Kidney glomerular epithelial cell (primary cell): Measurements from ENCODE around the gene KRT9.
"Not testable (repeated sequence)": the region's sequence is repeated elsewhere in the genome, so short reads cannot be mapped to it uniquely, and the experiment has no call there.

ENCODE experiments used
- DNase-seq: peaks from one replicate; lab custom pipeline; 2025; lab: John Stamatoyannopoulos, UW

The KRT9 gene

DNA sequence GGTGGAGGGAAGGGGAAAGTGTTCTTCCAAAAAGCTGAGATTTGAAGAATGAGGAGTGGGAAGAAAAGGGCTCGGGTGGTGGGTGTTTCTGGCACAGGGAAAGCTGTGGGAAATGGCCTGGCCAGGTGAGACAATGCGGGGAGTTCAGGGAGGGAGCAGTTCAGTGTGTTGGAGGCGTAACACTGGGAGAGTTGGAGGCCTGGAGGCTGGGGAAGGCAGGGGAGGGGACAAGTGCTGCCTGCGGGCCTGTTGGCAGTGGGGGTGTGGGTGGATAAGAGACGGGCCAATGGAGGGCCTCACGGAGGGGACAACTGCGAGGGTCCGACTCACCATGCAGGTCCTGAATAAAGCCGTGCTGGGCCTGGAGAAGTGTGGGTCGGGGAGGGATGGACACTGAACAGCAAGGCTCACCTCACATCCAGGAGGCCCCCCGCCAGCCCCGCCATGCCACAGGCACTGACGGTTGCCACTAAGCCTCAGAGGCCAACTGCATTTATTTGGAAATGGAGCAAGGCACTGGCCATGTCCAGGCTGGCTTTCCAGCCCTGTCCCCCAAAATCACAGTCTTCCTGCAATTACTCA, 25.9 kb downstream of the KRT9 start:
- DNase-seq = no peak

DNA sequence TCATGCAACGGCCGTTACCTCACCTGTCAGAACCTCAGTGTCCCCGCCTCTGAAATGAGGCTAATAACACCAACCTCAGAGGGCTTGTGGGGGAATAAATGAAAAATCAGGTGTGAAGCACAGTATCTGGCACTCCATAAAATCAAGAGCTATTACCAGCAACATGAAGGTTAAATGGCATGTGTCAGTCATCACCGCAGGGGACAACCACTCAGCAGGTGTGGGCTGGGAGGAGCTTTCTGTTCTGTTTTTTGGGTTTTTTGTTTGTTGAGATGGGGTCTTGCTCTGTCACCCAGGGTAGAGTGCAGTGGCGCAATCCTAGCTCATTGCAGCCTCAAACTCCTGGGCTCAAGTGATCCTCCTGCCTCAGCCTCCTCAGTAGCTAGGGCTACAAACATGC, 26.9 kb downstream of the KRT9 start:
- DNase-seq = no peak

DNA sequence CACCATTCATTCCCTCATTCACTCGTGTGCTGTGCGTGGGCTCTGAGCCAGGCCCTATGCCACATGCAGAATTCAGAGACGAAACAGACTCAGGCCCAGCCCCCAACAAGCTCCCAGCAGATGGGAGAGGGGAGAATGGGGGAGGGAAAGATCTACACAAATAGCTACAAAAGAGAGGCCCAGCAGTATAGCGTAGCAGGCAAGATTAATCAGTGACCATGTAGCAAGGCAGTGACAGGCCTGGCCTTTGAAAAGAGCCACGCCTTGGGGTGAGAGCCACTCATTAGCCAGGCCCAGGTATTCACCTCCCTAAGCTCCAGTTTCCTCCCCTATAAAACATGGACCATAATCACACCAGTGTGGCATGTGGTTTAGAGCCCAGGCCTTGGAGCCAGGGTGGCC, 27.4 kb downstream of the KRT9 start:
- peak; percentile 21 for DNase-seq

DNA sequence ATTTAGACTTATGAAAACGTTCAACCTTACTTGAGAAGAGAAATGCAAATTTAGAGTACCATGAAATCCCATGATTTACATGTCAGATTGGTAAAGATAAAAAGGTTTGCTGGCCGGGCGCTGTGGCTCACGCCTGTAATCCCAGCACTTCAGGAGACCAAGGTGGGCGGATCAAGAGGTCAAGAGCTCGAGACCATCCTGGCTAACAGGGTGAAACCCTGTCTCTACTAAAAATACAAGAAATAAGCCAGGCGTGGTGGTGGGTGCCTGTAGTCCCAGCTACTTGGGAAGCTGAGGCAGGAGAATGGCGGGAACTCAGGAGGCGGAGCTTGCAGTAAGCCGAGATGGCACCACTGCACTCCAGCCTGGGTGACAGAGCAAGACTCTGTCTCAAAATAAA, 29.1 kb downstream of the KRT9 start:
- DNase-seq = not testable (repeated sequence)

DNA sequence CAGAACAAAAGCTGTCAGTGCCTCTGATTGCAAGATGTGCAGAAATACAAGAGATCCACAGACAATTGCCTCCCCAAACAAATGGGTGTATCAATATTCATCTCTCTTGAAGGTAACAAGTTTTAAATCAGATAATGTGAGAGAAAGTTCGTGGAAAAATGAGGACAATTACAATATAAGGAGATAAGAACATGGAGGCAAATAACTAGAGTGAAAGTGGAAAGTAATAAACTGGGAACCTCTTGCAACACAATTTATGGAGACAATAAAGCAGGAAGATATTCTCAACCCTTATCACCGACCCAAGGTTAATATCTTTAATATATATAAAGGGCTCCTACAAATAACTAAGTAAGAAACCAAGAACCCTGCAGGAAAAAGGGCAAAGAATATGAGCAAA, 29.5 kb downstream of the KRT9 start:
- DNase-seq = no peak

DNA sequence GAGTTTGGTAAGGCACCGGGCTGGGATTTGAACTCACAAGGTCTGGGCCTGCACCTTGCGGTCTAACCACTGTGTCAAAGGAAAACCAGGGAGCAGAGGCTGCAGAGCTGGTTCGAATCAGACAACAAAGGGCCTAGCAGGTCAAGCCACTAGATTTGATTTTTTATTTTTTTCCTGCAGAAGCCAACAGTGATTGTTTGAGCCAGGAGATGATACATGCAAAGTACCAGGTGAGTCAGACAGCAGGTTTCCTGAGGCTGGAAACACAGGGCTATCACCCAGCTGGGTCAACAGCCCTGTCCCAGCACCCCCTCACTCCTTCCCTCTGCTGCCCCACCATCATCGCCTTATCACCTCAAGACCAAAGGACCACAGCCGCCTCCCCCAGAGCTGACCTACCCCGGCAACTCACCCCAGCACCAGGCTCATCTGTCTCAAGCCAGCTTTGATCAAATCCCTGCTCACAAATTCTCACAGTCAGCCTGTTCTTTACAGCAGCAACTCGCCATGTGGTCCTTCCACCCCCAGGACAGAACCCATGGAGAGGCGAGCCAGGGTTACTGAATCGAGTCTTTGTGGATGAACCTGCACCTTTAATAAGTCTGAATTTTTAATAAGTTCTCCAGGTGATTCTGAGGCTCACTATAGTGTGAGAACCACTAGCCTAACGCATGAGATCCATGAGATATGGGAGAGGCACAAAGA, 30.8 kb downstream of the KRT9 start:
- peak; percentile 41 for DNase-seq

DNA sequence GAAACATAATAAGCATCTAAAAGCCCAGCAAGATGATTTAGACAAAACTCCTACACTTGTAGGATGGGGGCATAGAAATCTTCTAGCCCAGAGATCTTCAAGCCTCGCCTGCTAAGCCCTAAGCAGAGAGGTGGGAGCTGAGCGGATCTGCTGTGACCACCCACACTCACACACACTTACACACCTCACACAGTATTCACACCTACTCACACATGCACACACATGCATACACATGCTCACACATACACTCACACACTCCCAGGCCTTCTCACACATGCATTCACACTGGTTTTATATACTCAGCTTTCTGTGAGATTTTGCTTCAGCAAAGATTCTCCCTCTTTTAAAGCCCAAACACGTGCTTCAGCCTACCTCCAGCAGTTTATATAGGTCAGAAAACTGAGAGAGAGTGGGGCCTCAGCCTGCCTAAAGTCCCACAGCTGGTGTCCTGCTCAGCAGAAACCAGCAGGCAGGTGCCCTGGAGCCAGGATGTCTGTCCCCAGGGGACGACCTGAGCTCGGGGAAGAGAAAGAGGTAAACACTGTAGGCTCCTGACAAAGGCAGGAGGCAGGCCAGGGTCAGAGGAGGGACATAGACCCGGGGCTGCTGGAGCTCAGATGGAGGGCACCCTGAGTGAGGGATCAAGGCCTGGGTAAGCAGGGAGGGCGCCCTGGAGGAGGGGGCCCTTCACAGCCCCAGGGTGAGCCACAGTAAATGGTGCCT, 31.7 kb downstream of the KRT9 start:
- DNase-seq = no peak

DNA sequence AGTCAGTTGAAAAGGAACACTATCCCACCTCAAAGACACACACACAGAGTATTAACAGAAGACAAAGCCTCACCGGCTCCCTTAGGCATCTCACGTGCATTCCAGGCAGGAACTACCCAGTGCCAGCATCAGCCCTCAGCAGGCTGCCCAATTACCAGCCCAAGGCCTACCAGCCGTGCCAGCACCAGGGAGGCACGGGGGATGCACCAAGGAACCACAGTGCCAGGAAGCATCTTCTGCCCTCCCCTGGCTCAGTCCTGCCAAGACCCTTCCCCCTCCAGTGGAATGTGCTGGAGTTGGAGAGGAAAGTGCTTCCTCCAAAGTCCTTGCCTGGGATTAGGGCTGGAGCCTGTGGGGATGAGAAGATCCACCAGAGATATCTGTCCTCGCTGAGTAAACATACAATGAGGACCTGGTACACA, 32.8 kb downstream of the KRT9 start:
- DNase-seq = no peak

DNA sequence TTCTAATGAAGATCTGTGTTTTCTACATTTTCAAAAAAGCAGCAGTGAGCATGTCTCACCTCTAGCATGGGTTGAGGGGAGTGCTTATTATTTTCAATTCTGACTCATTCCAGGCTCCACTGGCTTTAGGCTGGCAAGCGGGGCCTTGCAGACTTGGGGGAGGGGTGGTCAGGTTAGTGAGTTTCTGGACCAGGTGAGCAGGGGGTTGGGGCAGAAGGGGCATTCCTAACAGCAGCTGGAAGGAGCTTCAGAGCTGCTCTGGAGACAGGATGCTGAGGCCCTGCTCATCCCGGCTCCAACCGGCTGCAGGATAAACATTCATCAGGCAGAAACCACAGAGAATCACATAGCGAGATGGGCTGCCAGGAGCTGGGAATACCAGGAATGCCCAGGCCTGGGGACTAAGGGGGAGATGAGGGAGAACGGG, 33.3 kb downstream of the KRT9 start:
- DNase-seq = peak; percentile 97

DNA sequence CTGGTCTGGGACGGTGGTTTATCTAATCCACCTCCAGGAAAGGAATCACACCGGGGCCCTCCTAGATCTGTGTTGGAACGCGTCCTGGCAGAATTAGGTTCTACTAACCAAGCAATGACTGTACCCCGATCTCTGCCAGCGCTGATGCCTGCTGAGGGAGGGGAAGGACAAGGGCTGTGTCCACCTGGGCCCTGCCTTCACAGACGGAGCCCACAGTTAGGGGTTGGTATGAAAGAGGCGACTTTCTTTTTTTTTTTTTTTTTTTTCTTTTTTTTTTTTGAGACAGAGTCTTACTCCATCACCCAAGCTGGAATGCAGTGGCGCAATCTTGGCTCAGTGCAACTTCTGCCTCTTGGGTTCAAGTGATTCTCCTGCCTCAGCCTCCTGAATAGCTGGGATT, 33.9 kb downstream of the KRT9 start:
- DNase-seq = no peak

DNA sequence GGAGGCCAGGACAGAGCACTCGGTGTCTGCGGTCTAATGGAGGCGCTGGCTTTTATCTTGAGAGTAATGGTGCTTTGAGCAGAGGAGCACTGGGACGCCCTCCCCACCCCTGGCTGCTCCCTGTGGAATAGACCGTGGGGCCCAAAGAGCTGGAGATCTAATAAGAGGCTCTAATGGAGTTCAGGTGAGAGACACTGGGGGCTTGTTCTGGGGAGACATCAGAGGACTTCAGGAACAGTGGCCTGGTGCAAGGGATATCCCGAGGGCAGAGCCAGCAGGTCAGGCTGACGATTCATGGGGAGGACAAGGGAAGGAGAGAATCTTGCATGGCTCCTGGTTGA, 34.3 kb downstream of the KRT9 start:
- DNase-seq = no peak

DNA sequence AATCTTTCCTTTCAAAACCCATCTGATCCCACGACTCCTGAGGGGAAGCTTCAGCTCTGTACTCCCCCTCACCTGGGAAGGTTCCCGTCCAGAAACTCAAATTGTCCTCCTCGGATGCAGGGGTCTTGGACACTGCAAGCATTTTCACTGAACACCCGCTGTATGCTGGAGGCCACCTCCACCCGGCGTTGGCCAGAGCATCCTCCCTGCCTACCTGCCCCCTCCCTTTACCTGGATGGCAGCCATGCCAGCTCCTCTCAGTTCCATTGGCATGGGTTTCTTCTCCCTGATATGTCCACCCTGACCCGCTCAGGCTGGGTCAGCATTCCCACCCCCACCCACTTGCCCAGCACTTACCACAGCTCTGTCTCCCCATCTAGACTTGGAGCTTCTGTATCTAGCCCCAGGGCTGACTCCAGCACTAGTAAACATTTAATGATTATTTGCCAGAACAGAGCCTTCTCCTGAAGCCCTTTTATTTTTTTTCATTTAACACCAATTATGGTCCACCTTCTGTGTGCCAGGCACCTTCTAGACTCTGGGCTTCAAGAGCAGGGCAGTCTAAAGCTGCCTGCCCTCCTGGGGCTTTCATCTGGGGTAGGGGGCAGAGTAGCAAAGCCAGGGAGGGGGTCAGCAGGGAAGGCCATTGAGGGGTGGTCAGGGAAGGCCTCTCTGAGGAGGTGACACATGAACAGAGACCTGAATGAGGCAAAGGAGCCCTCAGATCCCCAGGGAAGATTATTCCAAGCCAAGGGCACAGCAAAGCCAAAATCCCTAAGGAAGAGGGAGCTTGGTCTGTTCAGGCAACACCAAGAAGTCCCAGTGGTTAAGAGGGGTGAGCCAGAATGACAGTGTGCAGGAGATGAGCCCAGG, 34.9 kb downstream of the KRT9 start:
- no peak for DNase-seq

DNA sequence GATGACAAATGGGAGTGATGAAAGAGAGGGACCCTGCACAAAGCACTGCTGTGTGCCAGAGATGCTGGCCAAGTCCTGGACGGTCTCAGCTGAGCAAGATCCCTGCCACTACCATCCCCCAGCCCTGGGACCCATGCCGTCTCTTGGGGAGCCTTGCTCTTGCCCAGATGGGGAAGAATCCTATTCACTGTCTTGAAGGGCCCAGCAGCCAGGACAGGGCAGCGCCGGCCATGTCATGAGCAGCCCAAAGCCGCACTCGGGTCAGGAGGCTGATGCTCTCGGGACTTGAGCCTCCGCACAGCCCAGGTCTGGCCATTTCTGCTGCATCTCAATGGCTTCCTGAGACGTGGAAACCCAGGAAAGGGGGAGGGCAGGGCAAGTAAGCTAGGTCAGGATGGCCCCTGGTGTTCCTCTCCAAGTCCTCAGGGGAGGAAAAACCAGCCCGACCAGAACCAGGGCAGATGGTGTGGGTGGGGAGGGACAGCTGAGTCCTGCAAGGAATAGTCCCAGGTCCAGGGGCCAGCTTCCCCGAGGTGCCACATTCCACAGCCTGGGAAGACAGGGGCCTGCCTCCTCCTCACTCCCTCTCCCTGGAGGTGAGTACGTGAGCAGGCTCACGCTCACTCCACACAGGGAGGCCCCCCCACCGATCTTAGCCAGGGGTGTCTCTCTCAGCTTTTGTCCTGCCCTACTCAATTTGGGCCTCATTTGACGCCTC, 35.9 kb downstream of the KRT9 start:
- DNase-seq = no peak

DNA sequence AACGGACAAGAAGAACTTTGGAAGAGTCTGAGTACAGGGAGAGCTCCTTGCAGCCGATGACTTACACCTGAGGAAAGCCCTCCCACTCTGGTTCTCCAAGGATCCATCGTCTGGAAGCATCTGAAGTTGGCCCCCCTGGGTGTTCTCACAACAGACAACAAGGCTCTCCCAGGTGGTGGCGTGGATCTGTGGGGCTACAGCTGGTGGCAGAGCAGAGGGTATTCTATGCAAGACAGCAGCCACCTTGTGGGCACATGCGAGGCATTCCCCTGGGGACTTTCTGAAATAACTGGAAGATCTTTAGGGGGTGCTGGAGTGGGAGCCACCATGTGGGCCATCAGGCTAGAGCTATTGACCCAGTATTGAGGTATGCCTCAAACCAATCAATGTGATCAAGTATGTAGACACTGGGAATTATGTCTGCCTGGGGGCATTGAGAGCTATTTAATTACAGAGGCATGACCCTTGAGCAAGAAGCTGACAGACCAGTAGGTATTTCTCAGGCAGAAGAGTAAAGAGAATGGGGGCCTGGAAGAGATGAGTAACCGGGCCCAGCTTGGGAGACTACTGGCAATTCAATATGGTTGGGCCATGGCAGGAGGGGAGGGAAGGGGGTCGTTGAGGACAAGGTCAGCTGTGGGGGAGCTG, 36.8 kb downstream of the KRT9 start:
- no peak for DNase-seq

DNA sequence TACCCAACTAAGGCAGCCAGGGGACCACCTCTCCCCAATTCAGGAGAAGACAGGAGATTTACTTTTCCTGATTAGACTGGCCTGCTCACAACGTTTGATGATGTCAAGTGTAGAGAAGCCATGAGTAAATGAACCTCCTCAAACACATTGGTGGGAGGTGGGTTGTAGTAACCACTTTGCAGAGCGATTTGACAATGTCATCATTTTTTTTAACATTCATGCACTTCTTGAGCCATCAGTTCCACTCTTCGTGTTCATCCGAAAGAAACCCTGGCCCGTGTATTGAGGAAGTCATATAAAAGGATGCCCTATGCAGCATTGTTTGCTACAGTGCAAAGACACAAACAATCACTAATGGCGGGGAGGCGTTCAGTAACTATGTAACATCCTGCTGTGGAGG, 38.2 kb downstream of the KRT9 start:
- DNase-seq = no peak

DNA sequence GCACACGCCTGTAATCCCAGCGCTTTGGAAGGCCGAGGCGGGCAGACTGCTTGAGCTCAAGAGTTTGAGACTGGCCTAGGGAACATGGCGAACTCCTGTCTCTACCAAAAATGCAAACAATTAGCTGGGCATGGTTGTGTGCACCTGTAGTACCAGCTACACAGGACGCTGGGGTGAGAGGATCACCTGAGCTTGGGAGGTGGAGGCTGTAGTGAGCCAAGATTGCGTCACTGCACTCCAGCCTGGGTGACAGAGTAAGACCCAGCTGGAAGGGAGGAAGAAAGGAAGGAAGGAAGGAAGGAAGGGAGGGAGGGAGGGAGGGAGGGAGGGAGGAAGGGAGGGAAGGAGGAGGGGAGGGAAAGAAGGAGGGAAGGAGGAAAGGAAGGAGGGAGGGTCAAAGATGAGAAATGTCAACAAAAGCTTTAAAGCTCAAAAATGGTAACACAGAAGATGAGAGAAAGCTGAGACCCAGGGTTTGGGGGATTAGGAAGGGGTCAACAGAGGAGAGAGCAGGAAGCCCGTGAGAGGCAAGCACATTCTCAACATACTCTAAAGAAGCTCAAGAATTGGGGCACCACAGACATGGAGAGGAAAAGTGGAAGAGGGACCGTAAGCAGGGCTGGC, 38.8 kb downstream of the KRT9 start:
- no peak for DNase-seq

DNA sequence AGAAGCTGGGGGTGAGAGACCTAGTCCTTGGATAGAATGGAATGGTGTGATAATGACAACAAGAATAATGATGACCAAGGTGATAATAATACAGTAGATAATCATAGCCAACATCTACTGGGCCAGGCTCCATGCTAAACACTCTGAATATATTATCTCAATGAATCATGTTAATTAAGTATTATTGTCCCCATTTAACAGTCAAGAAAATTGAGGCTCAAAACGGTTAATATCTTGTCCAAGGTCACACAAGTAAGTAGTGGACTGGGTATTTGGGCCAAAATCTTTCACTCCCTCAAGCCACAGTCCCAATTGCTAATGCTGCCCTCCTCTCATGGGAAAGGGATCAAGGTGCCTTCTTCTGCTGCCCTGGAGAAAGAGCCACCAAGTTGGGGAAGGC, 39.9 kb downstream of the KRT9 start:
- no peak for DNase-seq

DNA sequence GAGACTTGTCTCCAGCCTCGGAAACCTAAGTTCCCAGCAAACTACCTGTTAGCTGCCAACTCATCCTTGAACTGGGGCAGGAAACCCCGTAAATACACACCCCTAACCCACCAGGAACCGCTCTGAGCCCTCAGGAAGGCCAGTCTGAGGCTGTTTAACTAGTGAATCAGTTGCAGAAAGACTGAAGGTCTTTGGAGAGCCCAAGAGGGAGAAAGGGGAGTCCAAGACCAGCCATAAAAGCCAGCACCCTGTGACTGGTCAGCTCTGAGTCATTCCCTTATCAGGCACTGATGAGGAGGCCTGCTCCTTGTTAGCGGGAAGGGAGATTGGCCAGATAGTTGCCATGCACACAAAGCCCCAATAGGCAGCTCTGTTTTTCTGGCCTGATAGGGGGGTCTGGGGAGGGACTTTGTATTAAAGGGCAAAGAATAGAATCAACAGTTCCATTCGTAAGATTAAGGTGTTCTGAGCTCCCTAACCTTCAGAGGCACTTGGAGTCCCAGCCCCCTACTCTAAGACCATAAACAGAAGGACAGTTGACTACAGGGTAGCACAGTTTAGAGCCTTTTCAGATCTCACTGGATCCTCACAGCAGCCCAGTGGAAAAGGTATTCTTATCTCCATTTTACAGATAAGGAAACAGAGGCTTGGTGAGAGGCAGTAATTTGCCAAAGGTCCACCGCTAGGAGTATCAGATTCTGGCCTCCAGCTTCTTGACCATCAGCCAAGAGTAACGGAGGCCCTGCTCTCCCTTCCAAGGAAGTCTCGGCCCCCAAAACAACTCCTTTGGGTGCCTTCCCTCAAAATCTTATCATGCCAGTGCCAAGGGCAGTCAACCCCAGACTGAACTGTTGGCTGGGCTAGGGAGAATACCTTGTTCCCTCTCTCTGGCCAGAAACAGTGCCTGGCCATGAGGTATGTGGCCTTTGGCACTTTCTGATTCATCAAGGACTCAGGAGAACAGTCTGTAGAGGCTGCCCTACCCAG, 41.5 kb downstream of the KRT9 start:
- peak; percentile 97 for DNase-seq

DNA sequence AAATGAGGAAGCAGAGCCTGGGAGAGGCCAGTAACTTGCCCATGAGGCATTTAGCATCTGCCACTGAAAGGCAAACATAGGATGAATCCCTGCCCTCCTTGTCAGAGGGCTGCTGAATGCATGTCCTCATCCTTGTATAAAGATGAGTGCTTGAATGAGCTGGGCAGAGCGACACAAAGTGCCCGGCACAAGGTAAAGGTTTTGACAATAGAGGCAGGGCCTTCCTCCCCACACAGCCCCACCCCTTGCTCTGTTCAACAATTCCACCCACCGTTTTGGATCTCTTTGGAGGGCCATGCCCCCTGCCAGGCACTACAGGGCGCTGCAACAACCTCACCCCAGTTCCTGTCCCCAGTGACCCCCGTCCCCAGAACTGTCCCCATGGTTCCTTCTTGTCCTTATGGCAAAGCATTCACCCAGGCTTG, 42.4 kb downstream of the KRT9 start:
- DNase-seq = no peak

DNA sequence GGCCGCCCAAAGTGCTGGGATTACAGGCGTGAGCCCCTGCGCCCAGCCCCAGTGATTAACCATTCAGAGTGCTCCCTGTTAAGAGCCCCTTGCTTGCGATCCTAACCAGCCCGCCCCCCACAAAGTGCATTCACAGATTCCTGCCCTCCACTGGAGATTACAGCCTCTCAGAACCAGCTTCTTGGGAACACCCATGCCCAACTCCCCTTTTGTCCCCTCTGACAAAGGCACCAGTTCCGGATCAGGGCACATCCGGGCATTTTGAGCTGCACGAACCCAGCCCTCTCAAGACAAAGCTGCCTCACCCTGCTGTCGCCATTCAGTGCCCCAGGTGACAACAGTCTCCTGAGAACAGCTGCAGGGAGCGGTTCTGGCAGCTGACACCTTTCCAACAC, 42.9 kb downstream of the KRT9 start:
- no peak for DNase-seq
